K562 (cell line): ENCODE data around the gene ZBTB32. TPM values are rescaled to one million over a fixed set of nuclear protein-coding genes. Genes with fewer than 3 reads are reported as not detected.

Experiments
- CREM ChIP-seq: IDR thresholded peaks from 2 replicates; pipeline ENCODE4 v1.6.1; 2014; ENCODE audit warnings: antibody characterized with exemption, low read depth
- JUND ChIP-seq, 2 experiments: IDR thresholded peaks; 2 replicates in 1 of 2; 3 replicates in 1 of 2; pipeline ENCODE4 v1.6.1; 2011; ENCODE audit warnings: borderline replicate concordance in 2 of 2, low read depth in 2 of 2, low read length in 2 of 2, improper control_type of control experiment in 1 of 2, missing biosample characterization in 1 of 2, missing genetic modification characterization in 1 of 2, missing genetic modification reagents in 1 of 2
- KDM2B ChIP-seq: fragments of 250-450 bp; sonication (Bioruptor Pico); IDR thresholded peaks from 2 replicates; pipeline ENCODE4 v1.8.0; 2021; ENCODE audit warnings: mild to moderate bottlenecking, moderate library complexity
- MBD2 ChIP-seq: sonication (generic); IDR thresholded peaks from 2 replicates; pipeline ENCODE4 v1.6.1; 2016; ENCODE audit warnings: low read depth, borderline replicate concordance
- NEUROD1 ChIP-seq: fragments of 150-350 bp; IDR thresholded peaks from 2 replicates; pipeline ENCODE4 v1.6.1; 2014; ENCODE audit warnings: borderline replicate concordance, low read length, low read depth; ENCODE audit not compliant: partially characterized antibody
- NFYB ChIP-seq: IDR thresholded peaks from 2 replicates; pipeline ENCODE4 v1.6.1; 2011; ENCODE audit warnings: mild to moderate bottlenecking, moderate library complexity; ENCODE audit not compliant: insufficient read length; ENCODE audit errors: extremely low read depth
- PCBP1 ChIP-seq: fragments of 200-400 bp; formaldehyde crosslinking; IDR thresholded peaks from 2 replicates; pipeline ENCODE4 v1.6.1; 2018; ENCODE audit warnings: mild to moderate bottlenecking, low read depth, low read length; ENCODE audit not compliant: poor library complexity, severe bottlenecking
- PHF21A ChIP-seq: fragments of 450-650 bp; IDR thresholded peaks from 2 replicates; pipeline ENCODE4 v1.6.1; 2017; ENCODE audit warnings: low read depth, borderline replicate concordance
- PKNOX1 ChIP-seq: fragments of 450-650 bp; IDR thresholded peaks from 2 replicates; pipeline ENCODE4 v1.6.1; 2016
- RFX1 ChIP-seq: fragments of 450-650 bp; IDR thresholded peaks from 2 replicates; pipeline ENCODE4 v1.6.1; 2016; ENCODE audit warnings: mild to moderate bottlenecking, moderate library complexity
- THRAP3 ChIP-seq: fragments of 450-650 bp; IDR thresholded peaks from 2 replicates; pipeline ENCODE4 v1.6.1; 2016; ENCODE audit warnings: mild to moderate bottlenecking, inconsistent platforms, borderline replicate concordance
- ZBTB7A ChIP-seq: IDR thresholded peaks from 2 replicates; pipeline ENCODE4 v1.6.1; 2011; ENCODE audit warnings: low read depth, mild to moderate bottlenecking, low read length, moderate library complexity, borderline replicate concordance; ENCODE audit not compliant: control insufficient read depth
- ZBTB9 ChIP-seq: fragments of 450-650 bp; formaldehyde crosslinking; IDR thresholded peaks from 2 replicates; pipeline ENCODE4 v1.4.0; 2020; ENCODE audit warnings: mild to moderate bottlenecking, moderate library complexity
- polyA plus RNA-seq, 8 experiments: library from polyadenylated mRNA; depleted of rRNA in 4 of 8; stranded (reverse) in 5 of 8; unstranded in 3 of 8; fragments of >200 nt; fragmentation: Nextera tagmentation in 2 of 8; fragmentation: Illumina TruSeq in 1 of 8; extraction: Ambion mirVana in 2 of 8; extraction: Trizol in 1 of 8; gene quantifications; 2 replicates each; pipeline versions ENCODE4 v1.2.1 to v1.2.3, GENCODE V29; 2011 to 2014; ENCODE audit warnings: inconsistent platforms in 1 of 8, missing spikeins in 1 of 8
- total RNA-seq, 7 experiments: library from RNA; depleted of rRNA in 6 of 7; stranded (reverse); fragments of >200 nt in 6 of 7; fragmentation: Illumina TruSeq in 2 of 7; extraction: Trizol in 2 of 7; gene quantifications; 2 replicates each; pipeline versions ENCODE4 v1.2.1 to v1.2.3, GENCODE V29; 2011 to 2021; ENCODE audit warnings: low replicate concordance in 1 of 7
- TF ChIP-seq, protein P1 (sequence below), 2 experiments: IDR thresholded peaks in 1 of 2; conservative IDR thresholded peaks in 1 of 2; 2 replicates each; pipeline ENCODE4 v1.6.1; 2016; ENCODE audit warnings: low read depth in 2 of 2, mild to moderate bottlenecking in 1 of 2, missing compliant biosample characterization in 1 of 2, missing genetic modification characterization in 1 of 2, moderate library complexity in 1 of 2
- TF ChIP-seq, protein P2 (sequence below): sonication (generic); formaldehyde crosslinking; IDR thresholded peaks from 2 replicates; pipeline ENCODE4 v1.8.0; 2022; ENCODE audit warnings: missing genetic modification reagents, mild to moderate bottlenecking, moderate library complexity, borderline replicate concordance
- TF ChIP-seq, protein P3 (sequence below): fragments of 250-450 bp; sonication (Bioruptor Pico); IDR thresholded peaks from 2 replicates; pipeline ENCODE4 v1.9.0; 2021; ENCODE audit warnings: mild to moderate bottlenecking, inconsistent platforms

The ZBTB32 gene
- total and polyA plus RNA-seq, 9 of the 15 experiments (the other 6 are each of a cell fraction or from before 2014, with no cell fraction given) = 0.20 TPM; not detected in 8

DNA sequence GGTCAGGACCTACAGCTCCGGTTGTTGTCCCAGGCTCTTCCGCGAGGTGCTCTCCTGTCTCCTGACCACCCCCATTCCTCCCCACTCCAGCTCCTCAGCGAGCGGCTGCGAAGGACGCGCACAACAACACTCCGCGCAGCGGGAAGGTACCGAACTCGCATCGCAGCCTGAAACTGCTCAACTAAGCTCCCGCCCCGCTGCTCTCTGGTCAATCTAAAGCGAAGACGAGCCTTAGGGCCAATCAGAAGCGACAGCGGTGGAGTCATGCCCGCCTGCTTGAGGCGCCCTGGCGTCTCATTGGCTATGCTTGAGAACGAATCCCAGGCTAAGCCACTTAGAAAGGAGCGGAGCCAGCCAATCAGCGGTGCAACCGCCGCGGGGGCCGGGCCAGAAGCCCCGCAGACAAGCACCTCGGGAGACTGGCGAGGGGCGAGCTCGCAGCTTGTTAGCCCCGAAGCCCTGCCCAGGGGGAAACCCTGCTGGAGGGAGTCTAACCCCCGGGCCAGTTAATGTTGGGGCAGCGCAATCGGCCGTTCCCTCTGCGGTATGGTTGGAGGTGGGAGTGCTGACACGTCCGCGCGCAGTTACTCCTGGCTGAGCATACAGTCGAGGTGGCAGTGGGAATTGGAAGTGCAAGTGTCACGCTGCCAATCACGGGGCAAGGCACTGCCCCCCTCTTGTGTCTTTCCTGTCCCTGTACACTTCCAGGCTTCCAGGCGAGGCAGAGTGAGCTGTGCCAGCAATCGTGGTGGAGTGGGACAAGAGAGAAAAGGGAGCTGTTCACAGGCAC lies 1.9 kb upstream of the ZBTB32 start (continued):
- TF ChIP-seq PHF21A (peak; percentile 8; the same call in 1 of the 2 replicates), NFYB (peak; percentile 99), KDM2B (CRISPR knock-in tag) (peak; percentile 86; the same call in 1 of the 2 replicates), THRAP3 (no peak), JUND (IDR thresholded peaks at IDR 0.05; ENCODE audit: borderline replicate concordance, low read depth, low read length) (peak; percentile 25; the same call in 1 of the 2 replicates), JUND (tag; IDR thresholded peaks at IDR 0.05; ENCODE audit: borderline replicate concordance, low read depth, low read length) (no peak), PKNOX1 (peak; percentile 100), RFX1 (peak; percentile 54; the same call in 1 of the 2 replicates), PCBP1 (peak; percentile 42), CREM (peak; percentile 66), ZBTB9 (CRISPR knock-in tag) (no peak), ZBTB7A (peak; percentile 16; the same call in 1 of the 2 replicates), MBD2 (peak; percentile 99), NEUROD1 (peak; percentile 99)
- TF ChIP-seq, protein P1, sequence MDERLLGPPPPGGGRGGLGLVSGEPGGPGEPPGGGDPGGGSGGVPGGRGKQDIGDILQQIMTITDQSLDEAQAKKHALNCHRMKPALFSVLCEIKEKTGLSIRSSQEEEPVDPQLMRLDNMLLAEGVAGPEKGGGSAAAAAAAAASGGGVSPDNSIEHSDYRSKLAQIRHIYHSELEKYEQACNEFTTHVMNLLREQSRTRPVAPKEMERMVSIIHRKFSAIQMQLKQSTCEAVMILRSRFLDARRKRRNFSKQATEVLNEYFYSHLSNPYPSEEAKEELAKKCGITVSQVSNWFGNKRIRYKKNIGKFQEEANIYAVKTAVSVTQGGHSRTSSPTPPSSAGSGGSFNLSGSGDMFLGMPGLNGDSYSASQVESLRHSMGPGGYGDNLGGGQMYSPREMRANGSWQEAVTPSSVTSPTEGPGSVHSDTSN (CRISPR knock-in tag; IDR thresholded peaks at IDR 0.05; ENCODE audit: low read depth) = peak; percentile 90
- TF ChIP-seq, protein P1 (tag; conservative IDR thresholded peaks at IDR 0.05; ENCODE audit: low read depth) = peak; percentile 100
- TF ChIP-seq, protein P2, sequence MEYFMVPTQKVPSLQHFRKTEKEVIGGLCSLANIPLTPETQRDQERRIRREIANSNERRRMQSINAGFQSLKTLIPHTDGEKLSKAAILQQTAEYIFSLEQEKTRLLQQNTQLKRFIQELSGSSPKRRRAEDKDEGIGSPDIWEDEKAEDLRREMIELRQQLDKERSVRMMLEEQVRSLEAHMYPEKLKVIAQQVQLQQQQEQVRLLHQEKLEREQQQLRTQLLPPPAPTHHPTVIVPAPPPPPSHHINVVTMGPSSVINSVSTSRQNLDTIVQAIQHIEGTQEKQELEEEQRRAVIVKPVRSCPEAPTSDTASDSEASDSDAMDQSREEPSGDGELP (CRISPR knock-in tag) = peak; percentile 53; the same call in 1 of the 2 replicates
- TF ChIP-seq, protein P3, sequence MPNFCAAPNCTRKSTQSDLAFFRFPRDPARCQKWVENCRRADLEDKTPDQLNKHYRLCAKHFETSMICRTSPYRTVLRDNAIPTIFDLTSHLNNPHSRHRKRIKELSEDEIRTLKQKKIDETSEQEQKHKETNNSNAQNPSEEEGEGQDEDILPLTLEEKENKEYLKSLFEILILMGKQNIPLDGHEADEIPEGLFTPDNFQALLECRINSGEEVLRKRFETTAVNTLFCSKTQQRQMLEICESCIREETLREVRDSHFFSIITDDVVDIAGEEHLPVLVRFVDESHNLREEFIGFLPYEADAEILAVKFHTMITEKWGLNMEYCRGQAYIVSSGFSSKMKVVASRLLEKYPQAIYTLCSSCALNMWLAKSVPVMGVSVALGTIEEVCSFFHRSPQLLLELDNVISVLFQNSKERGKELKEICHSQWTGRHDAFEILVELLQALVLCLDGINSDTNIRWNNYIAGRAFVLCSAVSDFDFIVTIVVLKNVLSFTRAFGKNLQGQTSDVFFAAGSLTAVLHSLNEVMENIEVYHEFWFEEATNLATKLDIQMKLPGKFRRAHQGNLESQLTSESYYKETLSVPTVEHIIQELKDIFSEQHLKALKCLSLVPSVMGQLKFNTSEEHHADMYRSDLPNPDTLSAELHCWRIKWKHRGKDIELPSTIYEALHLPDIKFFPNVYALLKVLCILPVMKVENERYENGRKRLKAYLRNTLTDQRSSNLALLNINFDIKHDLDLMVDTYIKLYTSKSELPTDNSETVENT (CRISPR knock-in tag) = peak; percentile 24; the same call in 1 of the 2 replicates
